SU-DHL-6 (cell line): ENCODE measurements around the gene TMEM50B.

Experiments used
- H2AFZ ChIP-seq: fragments of 200-600 bp; sonication (generic); 2 replicates; pipeline ENCODE4 v1.6.1; 2014; ENCODE audit warnings: low read depth, mild to moderate bottlenecking, moderate library complexity, mixed read lengths, antibody characterized with exemption, low read length; ENCODE audit not compliant: severe bottlenecking
- H3F3A ChIP-seq: fragments of 200-600 bp; shearing (Covaris generic); 2 replicates; pipeline ENCODE4 v1.6.0; 2016; ENCODE audit warnings: antibody characterized with exemption, mild to moderate bottlenecking; ENCODE audit not compliant: insufficient read depth
- H3K27ac ChIP-seq: fragments of 200-600 bp; sonication (generic); 2 replicates; pipeline ENCODE4 v1.5.1; 2016; ENCODE audit warnings: low read depth, mild to moderate bottlenecking, low read length, moderate library complexity, mixed read lengths
- H3K27me3 ChIP-seq: fragments of 200-600 bp; sonication (generic), shearing (Covaris generic); 2 replicates; pipeline ENCODE4 v1.6.0; 2014; ENCODE audit warnings: mild to moderate bottlenecking, low read length
- H3K36me3 ChIP-seq: fragments of 200-600 bp; sonication (generic); 2 replicates; pipeline ENCODE4 v1.6.1; 2014; ENCODE audit warnings: mild to moderate bottlenecking, low read length, mixed read lengths
- H3K4me2 ChIP-seq: fragments of 300-600, 200-600 bp; shearing (Covaris generic), sonication (generic); 2 replicates; pipeline ENCODE4 v1.6.0; 2014; ENCODE audit warnings: low read length, low read depth, mild to moderate bottlenecking; ENCODE audit not compliant: poor library complexity, severe bottlenecking
- H3K4me3 ChIP-seq: fragments of 200-600 bp; sonication (generic); 2 replicates; pipeline ENCODE4 v1.5.1; 2014; ENCODE audit warnings: antibody characterized with exemption, low read length, mild to moderate bottlenecking, mixed read lengths; ENCODE audit not compliant: insufficient read depth, poor library complexity, severe bottlenecking
- H3K79me2 ChIP-seq: fragments of 200-600 bp; sonication (generic); 2 replicates; pipeline ENCODE4 v1.6.1; 2014; ENCODE audit warnings: mild to moderate bottlenecking, low read length, moderate library complexity; ENCODE audit not compliant: insufficient read depth
- H3K9ac ChIP-seq: fragments of 200-600 bp; sonication (generic); 2 replicates; pipeline ENCODE4 v1.7.0; 2014; ENCODE audit warnings: mild to moderate bottlenecking, low read length
- H3K9me2 ChIP-seq: fragments of 200-600 bp; sonication (generic); replicated peaks from 2 replicates; pipeline ENCODE4 v1.6.1; 2014; ENCODE audit warnings: low read length; ENCODE audit not compliant: insufficient read depth
- H3K9me3 ChIP-seq: fragments of 200-600 bp; sonication (generic); 2 replicates; pipeline ENCODE4 v1.6.1; 2014; ENCODE audit warnings: low read length, mixed read lengths; ENCODE audit not compliant: insufficient read depth
- H4K20me1 ChIP-seq: fragments of 200-600 bp; sonication (generic); 2 replicates; pipeline ENCODE4 v1.6.1; 2014; ENCODE audit warnings: low read depth, mild to moderate bottlenecking, antibody characterized with exemption, low read length, moderate library complexity, mixed read lengths
- EZH2phosphoT487 ChIP-seq: fragments of 200-600 bp; sonication (generic), shearing (Covaris generic); conservative IDR thresholded peaks from 2 replicates; pipeline ENCODE4 v1.6.1; 2018; ENCODE audit warnings: mild to moderate bottlenecking, antibody characterized with exemption, low read length, moderate library complexity, mixed read lengths
- TF ChIP-seq, protein P1 (sequence below): fragments of 200-600 bp; sonication (generic); IDR thresholded peaks from one replicate; pipeline ENCODE4 v1.5.1; 2017; ENCODE audit warnings: antibody characterized with exemption, mild to moderate bottlenecking, low read length, moderate library complexity; ENCODE audit not compliant: insufficient read depth, poor library complexity, severe bottlenecking

TMEM50B gene

GRCh38 chr21:33496345-33496744 lies 16.6 kb upstream of the TMEM50B start:
- Histone ChIP-seq H3K27me3 (no peaks in the 10 kb centered on the region), H3K27ac (no peak overlapping the region), H3K79me2 (no peaks in the 10 kb centered on the region), H3F3A (peaks cover 7% of the 10 kb centered on the region; the same call in 1 of the 2 replicates), H3K9me3 (no peaks in the 10 kb centered on the region), H3K4me3 (no peak overlapping the region), H3K4me2 (no peak overlapping the region), H3K9me2 (no peaks in the 10 kb centered on the region), H2AFZ (no peak overlapping the region), H3K9ac (no peak overlapping the region), H4K20me1 (no peaks in the 10 kb centered on the region), H3K36me3 (no peaks in the 10 kb centered on the region)
- no peak for TF ChIP-seq EZH2phosphoT487
- TF ChIP-seq, protein P1, sequence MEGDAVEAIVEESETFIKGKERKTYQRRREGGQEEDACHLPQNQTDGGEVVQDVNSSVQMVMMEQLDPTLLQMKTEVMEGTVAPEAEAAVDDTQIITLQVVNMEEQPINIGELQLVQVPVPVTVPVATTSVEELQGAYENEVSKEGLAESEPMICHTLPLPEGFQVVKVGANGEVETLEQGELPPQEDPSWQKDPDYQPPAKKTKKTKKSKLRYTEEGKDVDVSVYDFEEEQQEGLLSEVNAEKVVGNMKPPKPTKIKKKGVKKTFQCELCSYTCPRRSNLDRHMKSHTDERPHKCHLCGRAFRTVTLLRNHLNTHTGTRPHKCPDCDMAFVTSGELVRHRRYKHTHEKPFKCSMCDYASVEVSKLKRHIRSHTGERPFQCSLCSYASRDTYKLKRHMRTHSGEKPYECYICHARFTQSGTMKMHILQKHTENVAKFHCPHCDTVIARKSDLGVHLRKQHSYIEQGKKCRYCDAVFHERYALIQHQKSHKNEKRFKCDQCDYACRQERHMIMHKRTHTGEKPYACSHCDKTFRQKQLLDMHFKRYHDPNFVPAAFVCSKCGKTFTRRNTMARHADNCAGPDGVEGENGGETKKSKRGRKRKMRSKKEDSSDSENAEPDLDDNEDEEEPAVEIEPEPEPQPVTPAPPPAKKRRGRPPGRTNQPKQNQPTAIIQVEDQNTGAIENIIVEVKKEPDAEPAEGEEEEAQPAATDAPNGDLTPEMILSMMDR: no peak

DNA sequence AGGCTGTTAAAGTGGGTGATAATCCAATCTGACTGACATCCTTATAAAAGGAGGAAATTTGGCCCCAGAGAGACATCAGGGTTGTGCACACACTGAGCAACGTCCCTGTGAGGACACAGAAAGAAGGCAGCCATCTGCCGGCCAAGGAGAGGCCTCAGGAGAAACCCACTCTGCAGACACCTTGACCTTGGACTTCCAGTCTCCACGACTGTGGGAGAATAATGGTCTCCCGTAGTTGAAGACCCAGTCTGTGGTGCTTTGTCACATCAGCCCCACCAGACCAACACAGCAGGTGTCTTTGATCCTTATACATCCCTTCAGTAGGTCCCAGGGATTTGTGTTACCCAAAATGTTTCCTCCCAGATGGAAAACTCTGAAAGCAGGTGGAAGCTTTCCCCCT lies 16.0 kb upstream of the TMEM50B start:
- Histone ChIP-seq H3K36me3 (no peaks in the 10 kb centered on the region), H3K9me2 (no peaks in the 10 kb centered on the region), H2AFZ (no peak overlapping the region), H3K9ac (no peak overlapping the region), H3K27me3 (no peaks in the 10 kb centered on the region), H3F3A (peaks cover 7% of the 10 kb centered on the region; the same call in 1 of the 2 replicates), H3K9me3 (no peaks in the 10 kb centered on the region), H3K79me2 (no peaks in the 10 kb centered on the region), H3K27ac (no peak overlapping the region), H3K4me3 (no peak overlapping the region), H3K4me2 (no peak overlapping the region), H4K20me1 (no peaks in the 10 kb centered on the region)
- TF ChIP-seq, protein P1: no peak
- TF ChIP-seq EZH2phosphoT487: no peak

DNA sequence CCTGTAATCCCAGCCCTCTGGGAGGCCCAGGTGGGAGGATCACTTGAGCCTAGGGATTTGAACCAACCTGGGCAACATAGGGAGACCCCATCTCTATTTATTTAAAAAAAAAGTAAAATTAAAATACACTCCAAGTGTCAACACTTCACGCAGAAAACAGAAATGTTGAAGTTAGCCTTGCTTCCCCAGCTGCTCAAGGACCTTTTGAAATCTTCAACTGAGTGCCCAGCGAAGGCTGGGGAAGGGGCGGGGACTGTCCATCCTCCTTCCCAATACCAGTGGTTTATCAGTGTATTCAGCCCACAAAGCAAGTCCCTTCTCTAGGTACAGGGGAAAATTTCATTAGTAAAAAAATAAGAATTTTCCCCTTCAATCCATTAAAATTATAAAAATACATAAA lies 14.0 kb upstream of the TMEM50B start:
- Histone ChIP-seq H3K4me2 (no peak overlapping the region), H3F3A (0 out of 2 replicates have a peak, but pooled peaks cover 4% of the 10 kb centered on the region), H3K36me3 (no peaks in the 10 kb centered on the region), H3K4me3 (no peak overlapping the region), H3K9me2 (no peaks in the 10 kb centered on the region), H2AFZ (no peak overlapping the region), H3K27ac (no peak overlapping the region), H3K79me2 (no peaks in the 10 kb centered on the region), H3K27me3 (no peaks in the 10 kb centered on the region), H3K9ac (no peak overlapping the region), H4K20me1 (no peaks in the 10 kb centered on the region), H3K9me3 (no peaks in the 10 kb centered on the region)
- no peak for TF ChIP-seq EZH2phosphoT487
- TF ChIP-seq, protein P1: no peak
